ENCODE results near the gene CNTNAP2.

GRCh38 chr7:146291900-146292299 lies 175.3 kb downstream of the CNTNAP2 start:
- TF ChIP-seq CTCF (IDR thresholded peaks at IDR 0.05), result no peak
- TF ChIP-seq POLR2A (IDR thresholded peaks at IDR 0.05), result no peak
- TF ChIP-seq EP300 (IDR thresholded peaks at IDR 0.05), result no peak

Measured in tibial nerve (tissue), 4 donors.